ENCODE results near the gene LRP5.
"Not testable (repeated sequence)": the region's sequence is repeated elsewhere in the genome, so short reads cannot be mapped to it uniquely, and the experiment has no call there.

LRP5 gene

DNA sequence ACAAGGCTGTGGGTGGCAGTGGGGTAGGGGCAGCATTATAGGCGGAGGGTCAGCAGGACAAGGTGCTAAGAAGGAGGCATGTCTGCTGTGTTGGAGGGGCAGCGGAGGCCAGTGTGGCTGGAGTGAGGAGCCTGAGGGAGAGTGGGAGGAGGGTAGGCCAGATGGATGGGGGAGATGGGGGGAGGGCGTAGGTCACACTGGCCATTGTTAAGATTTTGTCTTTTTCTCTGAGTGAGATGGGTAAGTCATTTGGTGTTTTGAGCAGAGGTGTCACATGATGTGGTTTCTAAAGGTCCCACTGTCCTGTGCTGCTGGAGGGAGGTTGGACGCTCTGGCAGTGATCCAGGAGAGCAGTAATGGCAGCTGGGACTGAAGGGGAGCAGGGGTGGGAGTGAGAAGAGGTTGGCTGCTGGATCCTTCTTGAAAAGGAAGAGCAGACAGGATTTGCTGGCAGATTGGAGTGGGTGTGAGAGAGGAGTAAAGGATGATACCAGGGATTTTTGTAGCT is 158.0 kb downstream of the LRP5 start:
- Histone ChIP-seq H3K27me3 (ENCODE audit: control insufficient read depth, insufficient read depth, low read length) (no peaks in the 10 kb centered on the region), H3K27ac (no peak overlapping the region), H3K36me3 (ENCODE audit: control insufficient read depth, insufficient read depth, low read length) (no peaks in the 10 kb centered on the region), H2AFZ (no peak overlapping the region), H3K79me2 (peaks cover 56% of the 10 kb centered on the region), H3K4me1 (peaks cover 15% of the 10 kb centered on the region), H3K4me2 (ENCODE audit: low read length) (no peak overlapping the region), H3K4me3 (ENCODE audit: low read depth, low read length) (no peak overlapping the region), H3K9me3 (ENCODE audit: control insufficient read depth, low read length) (no peaks in the 10 kb centered on the region), H3K9ac (no peak overlapping the region)
- TF ChIP-seq, protein P1, sequence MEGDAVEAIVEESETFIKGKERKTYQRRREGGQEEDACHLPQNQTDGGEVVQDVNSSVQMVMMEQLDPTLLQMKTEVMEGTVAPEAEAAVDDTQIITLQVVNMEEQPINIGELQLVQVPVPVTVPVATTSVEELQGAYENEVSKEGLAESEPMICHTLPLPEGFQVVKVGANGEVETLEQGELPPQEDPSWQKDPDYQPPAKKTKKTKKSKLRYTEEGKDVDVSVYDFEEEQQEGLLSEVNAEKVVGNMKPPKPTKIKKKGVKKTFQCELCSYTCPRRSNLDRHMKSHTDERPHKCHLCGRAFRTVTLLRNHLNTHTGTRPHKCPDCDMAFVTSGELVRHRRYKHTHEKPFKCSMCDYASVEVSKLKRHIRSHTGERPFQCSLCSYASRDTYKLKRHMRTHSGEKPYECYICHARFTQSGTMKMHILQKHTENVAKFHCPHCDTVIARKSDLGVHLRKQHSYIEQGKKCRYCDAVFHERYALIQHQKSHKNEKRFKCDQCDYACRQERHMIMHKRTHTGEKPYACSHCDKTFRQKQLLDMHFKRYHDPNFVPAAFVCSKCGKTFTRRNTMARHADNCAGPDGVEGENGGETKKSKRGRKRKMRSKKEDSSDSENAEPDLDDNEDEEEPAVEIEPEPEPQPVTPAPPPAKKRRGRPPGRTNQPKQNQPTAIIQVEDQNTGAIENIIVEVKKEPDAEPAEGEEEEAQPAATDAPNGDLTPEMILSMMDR (IDR thresholded peaks at IDR 0.05): no peak

DNA sequence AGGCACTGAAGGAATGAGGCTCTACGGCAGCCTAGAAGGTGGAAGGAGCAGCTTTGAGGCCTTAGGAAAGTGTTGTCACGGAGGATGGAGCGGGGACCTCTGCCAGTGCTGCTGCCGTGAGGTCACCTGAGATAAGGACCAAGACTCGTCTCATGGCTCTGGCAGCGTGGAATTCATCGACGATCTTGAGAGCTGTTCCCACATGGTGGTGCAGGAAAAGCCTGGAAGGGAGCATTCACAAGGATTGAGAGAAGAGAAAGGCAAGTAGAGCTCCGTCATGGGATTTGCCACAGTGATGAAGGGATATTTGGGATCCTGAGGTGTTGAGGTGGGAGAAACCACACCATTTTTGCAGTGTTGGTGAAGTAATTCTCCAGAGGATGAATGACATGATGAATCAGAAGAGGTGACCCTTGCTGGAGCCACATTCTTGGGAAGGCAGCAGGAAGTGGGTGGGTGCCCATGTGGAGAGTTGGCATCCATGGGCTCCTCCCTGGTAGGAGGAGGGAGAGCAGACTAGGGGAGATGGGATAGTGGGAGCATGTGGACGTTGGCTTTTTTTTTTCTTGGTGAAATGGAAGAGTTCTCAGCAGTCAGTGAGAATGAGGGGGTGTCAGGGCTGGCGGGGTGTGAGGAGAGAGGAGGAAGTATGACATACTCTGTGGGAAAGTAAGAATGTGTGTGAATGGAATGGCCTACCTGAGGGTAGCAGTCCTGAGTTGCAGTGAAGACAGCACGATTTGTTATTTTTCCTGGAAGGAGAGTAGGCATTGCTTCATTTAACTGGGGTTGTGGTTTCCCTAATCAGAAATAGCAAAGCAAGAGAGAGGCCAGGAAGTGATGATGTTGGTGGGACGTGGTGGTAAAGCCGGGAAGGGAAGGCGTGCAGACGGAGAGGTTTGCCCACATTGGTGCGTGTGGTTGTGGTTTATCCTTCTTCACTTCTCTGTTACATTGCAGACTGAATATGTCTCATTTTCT is 159.3 kb downstream of the LRP5 start:
- Histone ChIP-seq H2AFZ (no peak overlapping the region), H3K27me3 (ENCODE audit: control insufficient read depth, insufficient read depth, low read length) (no peaks in the 10 kb centered on the region), H3K4me1 (peaks cover 15% of the 10 kb centered on the region), H3K36me3 (ENCODE audit: control insufficient read depth, insufficient read depth, low read length) (no peaks in the 10 kb centered on the region), H3K9me3 (ENCODE audit: control insufficient read depth, low read length) (no peaks in the 10 kb centered on the region), H3K27ac (no peak overlapping the region), H3K9ac (no peak overlapping the region), H3K4me2 (ENCODE audit: low read length) (no peak overlapping the region), H3K4me3 (ENCODE audit: low read depth, low read length) (no peak overlapping the region), H3K79me2 (peaks cover 52% of the 10 kb centered on the region)
- TF ChIP-seq, protein P1 (IDR thresholded peaks at IDR 0.05): no peak

DNA sequence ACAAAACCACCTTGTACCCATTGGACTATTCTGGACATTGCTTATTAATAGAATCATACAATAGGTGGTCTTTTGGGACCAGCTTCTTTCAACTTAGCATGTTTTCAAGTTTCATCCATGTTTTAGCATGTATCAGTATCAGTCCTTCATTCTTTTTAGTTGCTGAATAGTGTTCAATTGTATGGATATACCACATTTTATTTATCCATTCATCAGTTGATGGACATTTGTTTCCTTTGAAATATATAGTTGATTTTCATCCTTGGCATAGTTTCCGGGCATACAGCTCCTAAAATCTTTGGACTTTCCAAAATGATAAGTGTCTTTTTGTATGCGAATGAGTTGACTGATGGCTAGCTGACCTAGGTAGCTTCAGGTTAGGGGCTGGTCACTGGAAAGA is 160.4 kb downstream of the LRP5 start:
- no peaks in the 10 kb centered on the region for H3K9me3 ChIP-seq (ENCODE audit: control insufficient read depth, low read length)
- no peak overlapping the region for H3K9ac ChIP-seq
- H3K79me2 ChIP-seq: peaks cover 51% of the 10 kb centered on the region
- no peaks in the 10 kb centered on the region for H3K27me3 ChIP-seq (ENCODE audit: control insufficient read depth, insufficient read depth, low read length)
- no peak overlapping the region for H3K4me2 ChIP-seq (ENCODE audit: low read length)
- no peak overlapping the region for H2AFZ ChIP-seq
- TF ChIP-seq, protein P1 (IDR thresholded peaks at IDR 0.05): no peak
- H3K36me3 ChIP-seq (ENCODE audit: control insufficient read depth, insufficient read depth, low read length): no peaks in the 10 kb centered on the region
- no peak overlapping the region for H3K27ac ChIP-seq
- H3K4me1 ChIP-seq: peaks cover 15% of the 10 kb centered on the region
- no peak overlapping the region for H3K4me3 ChIP-seq (ENCODE audit: low read depth, low read length)

DNA sequence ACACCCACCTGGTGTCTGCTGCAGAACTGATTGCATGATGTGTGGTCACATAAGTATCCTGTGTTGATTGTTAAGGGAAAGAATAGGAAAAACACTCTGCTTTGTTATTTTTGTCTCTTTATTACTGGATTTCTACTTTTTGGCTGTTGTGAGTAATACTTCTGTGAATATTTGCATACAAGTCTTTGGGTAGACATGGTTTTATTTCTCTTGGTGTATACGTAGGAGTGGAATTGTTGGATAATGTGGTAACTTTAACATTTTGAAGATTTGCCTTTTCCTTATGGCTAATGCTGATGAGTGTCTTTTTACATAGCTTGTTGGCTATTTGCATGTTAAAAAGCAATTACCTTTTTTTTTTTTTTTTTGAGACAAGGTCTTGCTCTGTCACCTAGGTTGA is 161.3 kb downstream of the LRP5 start:
- Histone ChIP-seq H2AFZ (no peak overlapping the region), H3K9ac (no peak overlapping the region), H3K27ac (no peak overlapping the region), H3K4me2 (ENCODE audit: low read length) (no peak overlapping the region), H3K4me3 (ENCODE audit: low read depth, low read length) (no peak overlapping the region), H3K4me1 (peaks cover 15% of the 10 kb centered on the region), H3K27me3 (ENCODE audit: control insufficient read depth, insufficient read depth, low read length) (no peaks in the 10 kb centered on the region), H3K9me3 (ENCODE audit: control insufficient read depth, low read length) (no peaks in the 10 kb centered on the region), H3K36me3 (ENCODE audit: control insufficient read depth, insufficient read depth, low read length) (no peaks in the 10 kb centered on the region), H3K79me2 (peaks cover 50% of the 10 kb centered on the region)
- TF ChIP-seq, protein P1 (IDR thresholded peaks at IDR 0.05): no peak

DNA sequence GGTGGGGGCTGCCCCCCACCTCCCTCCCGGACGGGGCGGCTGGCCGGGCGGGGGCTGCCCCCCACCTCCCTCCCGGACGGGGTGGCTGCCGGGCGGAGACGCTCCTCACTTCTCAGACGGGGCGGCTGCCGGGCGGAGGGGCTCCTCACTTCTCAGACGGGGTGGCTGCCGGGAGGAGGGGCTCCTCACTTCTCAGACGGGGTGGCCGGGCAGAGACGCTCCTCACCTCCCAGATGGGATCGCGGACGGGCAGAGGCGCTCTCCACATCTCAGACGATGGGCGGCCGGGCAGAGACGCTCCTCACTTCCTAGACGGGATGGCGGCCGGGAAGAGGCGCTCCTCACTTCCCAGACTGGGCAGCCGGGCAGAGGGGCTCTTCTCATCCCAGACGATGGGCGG is 163.2 kb downstream of the LRP5 start:
- not testable (repeated sequence) for H3K9me3 ChIP-seq (ENCODE audit: control insufficient read depth, low read length); H3K4me1 ChIP-seq; H3K27ac ChIP-seq; H3K9ac ChIP-seq; H3K36me3 ChIP-seq (ENCODE audit: control insufficient read depth, insufficient read depth, low read length); H3K4me3 ChIP-seq (ENCODE audit: low read depth, low read length); H3K4me2 ChIP-seq (ENCODE audit: low read length); H3K27me3 ChIP-seq (ENCODE audit: control insufficient read depth, insufficient read depth, low read length); H2AFZ ChIP-seq
- peaks cover 42% of the 10 kb centered on the region for H3K79me2 ChIP-seq
